ENCODE data around the gene USP4. TPM values are rescaled to one million over a fixed set of nuclear protein-coding genes. Genes with fewer than 3 reads are reported as not detected.
A peak's percentile ranks its signal among the peaks of the same experiment; 100 is the strongest.
"Not testable (repeated sequence)": the region's sequence is repeated elsewhere in the genome, so short reads cannot be mapped to it uniquely, and the experiment has no call there.

USP4 gene
- total and polyA plus RNA-seq, 9 donors = 17.9 to 59.0 (median 44.8) TPM

- DNase-seq = no peak
- Histone ChIP-seq H3K4me3 (ENCODE audit: low read length) (no peak overlapping the region), H3K27me3 (ENCODE audit: control insufficient read depth, insufficient read depth, low read length) (no peaks in the 10 kb centered on the region), H3K36me3 (ENCODE audit: control insufficient read depth, insufficient read depth, low read length) (peaks cover 19% of the 10 kb centered on the region), H3K4me1 (ENCODE audit: control insufficient read depth, insufficient read depth, low read length) (peaks cover 12% of the 10 kb centered on the region), H3K9me3 (replicated peaks; ENCODE audit: control insufficient read depth, low read depth, low read length) (no peaks in the 10 kb centered on the region), H3K27ac (ENCODE audit: low read length) (peak overlapping the region; percentile 53)
- 80% methylated on average over 1 of the region's 2 CpGs for WGBS (ENCODE audit: insufficient coverage)
Measured at GRCh38 chr3:49352281-49352680, 12.4 kb upstream of the USP4 start.

GRCh38 chr3:49351521-49352011 lies 11.7 kb upstream of the USP4 start:
- peaks cover 18% of the 10 kb centered on the region for H3K36me3 ChIP-seq (ENCODE audit: control insufficient read depth, insufficient read depth, low read length)
- peak overlapping the region; percentile 53 for H3K27ac ChIP-seq (ENCODE audit: low read length)
- no peaks in the 10 kb centered on the region for H3K27me3 ChIP-seq (ENCODE audit: control insufficient read depth, insufficient read depth, low read length)
- H3K9me3 ChIP-seq (replicated peaks; ENCODE audit: control insufficient read depth, low read depth, low read length) = no peaks in the 10 kb centered on the region
- H3K4me1 ChIP-seq (ENCODE audit: control insufficient read depth, insufficient read depth, low read length) = peaks cover 10% of the 10 kb centered on the region
- H3K4me3 ChIP-seq (ENCODE audit: low read length) = no peak overlapping the region
- peak; percentile 27 for DNase-seq
- no CpG with 5 or more reads among the region's 1 CpG for WGBS (ENCODE audit: insufficient coverage)

DNA sequence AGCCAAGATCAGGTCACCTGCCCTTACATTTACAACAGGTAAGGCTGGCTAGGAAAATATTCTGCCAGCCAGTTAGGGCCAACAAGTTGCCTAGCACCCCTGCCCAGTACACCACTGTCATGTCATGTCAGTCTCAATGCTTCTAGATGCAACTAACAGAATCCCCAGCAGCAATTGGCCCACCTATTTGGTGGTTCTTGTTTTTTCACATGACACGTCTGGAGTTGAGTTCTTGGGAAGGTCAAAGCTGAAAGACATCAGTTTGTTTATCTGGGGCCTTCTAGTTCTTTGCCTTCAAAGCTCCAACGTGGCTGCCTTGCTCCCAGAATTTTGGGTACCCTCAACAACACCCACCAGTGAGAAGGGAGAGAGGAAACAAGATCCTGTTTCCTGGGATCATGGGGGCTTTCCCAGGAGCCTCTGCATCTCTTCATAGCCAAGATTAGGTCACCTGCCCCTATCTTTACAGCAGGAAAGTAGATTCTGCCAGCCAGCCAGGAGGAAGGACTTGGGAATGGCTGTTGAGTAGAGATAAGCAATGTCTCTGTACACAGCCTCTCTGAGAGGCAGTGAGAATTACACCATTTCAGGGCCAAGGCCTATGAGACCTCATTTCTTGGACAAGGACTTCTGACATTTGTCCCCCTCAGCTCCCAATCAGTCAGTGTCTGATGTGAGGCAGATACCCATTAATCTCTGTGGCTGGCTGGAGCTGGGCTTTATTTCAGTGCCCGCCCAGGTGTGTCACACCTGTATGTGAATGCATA lies 9.7 kb upstream of the USP4 start:
- H3K4me3 ChIP-seq (ENCODE audit: low read length) = no peak overlapping the region
- WGBS (ENCODE audit: insufficient coverage) = 75% methylated on average over 1 of the region's 3 CpGs
- no peaks in the 10 kb centered on the region for H3K9me3 ChIP-seq (replicated peaks; ENCODE audit: control insufficient read depth, low read depth, low read length)
- H3K27ac ChIP-seq (ENCODE audit: low read length) = no peak overlapping the region
- no peak for DNase-seq
- no peaks in the 10 kb centered on the region for H3K27me3 ChIP-seq (ENCODE audit: control insufficient read depth, insufficient read depth, low read length)
- peaks cover 6% of the 10 kb centered on the region for H3K4me1 ChIP-seq (ENCODE audit: control insufficient read depth, insufficient read depth, low read length)
- H3K36me3 ChIP-seq (ENCODE audit: control insufficient read depth, insufficient read depth, low read length) = peaks cover 3% of the 10 kb centered on the region

- not testable (repeated sequence) for H3K27ac ChIP-seq (ENCODE audit: low read length); H3K27me3 ChIP-seq (ENCODE audit: control insufficient read depth, insufficient read depth, low read length); H3K4me1 ChIP-seq (ENCODE audit: control insufficient read depth, insufficient read depth, low read length); H3K4me3 ChIP-seq (ENCODE audit: low read length); H3K36me3 ChIP-seq (ENCODE audit: control insufficient read depth, insufficient read depth, low read length); DNase-seq; H3K9me3 ChIP-seq (replicated peaks; ENCODE audit: control insufficient read depth, low read depth, low read length)
- no CpG with 5 or more reads among the region's 12 CpGs for WGBS (ENCODE audit: insufficient coverage)
Measured at GRCh38 chr3:49348361-49348760, 8.5 kb upstream of the USP4 start.

GRCh38 chr3:49346797-49347251 lies 7.0 kb upstream of the USP4 start:
- 46% methylated on average over 2 of the region's 6 CpGs for WGBS (ENCODE audit: insufficient coverage)

GRCh38 chr3:49343163-49343562 lies 3.3 kb upstream of the USP4 start:
- H3K4me3 ChIP-seq (ENCODE audit: low read length) = no peak overlapping the region
- no peaks in the 10 kb centered on the region for H3K9me3 ChIP-seq (replicated peaks; ENCODE audit: control insufficient read depth, low read depth, low read length)
- no peak overlapping the region for H3K27ac ChIP-seq (ENCODE audit: low read length)
- 89% methylated on average over 2 of the region's 3 CpGs for WGBS (ENCODE audit: insufficient coverage)
- H3K36me3 ChIP-seq (ENCODE audit: control insufficient read depth, insufficient read depth, low read length) = no peaks in the 10 kb centered on the region
- peak; percentile 40 for DNase-seq
- H3K27me3 ChIP-seq (ENCODE audit: control insufficient read depth, insufficient read depth, low read length) = no peaks in the 10 kb centered on the region
- H3K4me1 ChIP-seq (ENCODE audit: control insufficient read depth, insufficient read depth, low read length) = peaks cover 30% of the 10 kb centered on the region

More at GRCh38 chr3:49346797-49347251, 7.0 kb upstream of the USP4 start:
- Histone ChIP-seq H3K27me3 (ENCODE audit: control insufficient read depth, insufficient read depth, low read length) (no peaks in the 10 kb centered on the region), H3K36me3 (ENCODE audit: control insufficient read depth, insufficient read depth, low read length) (no peaks in the 10 kb centered on the region), H3K4me3 (ENCODE audit: low read length) (no peak overlapping the region), H3K27ac (ENCODE audit: low read length) (no peak overlapping the region), H3K4me1 (ENCODE audit: control insufficient read depth, insufficient read depth, low read length) (peaks cover 9% of the 10 kb centered on the region), H3K9me3 (replicated peaks; ENCODE audit: control insufficient read depth, low read depth, low read length) (no peaks in the 10 kb centered on the region)
- DNase-seq = no peak

DNA sequence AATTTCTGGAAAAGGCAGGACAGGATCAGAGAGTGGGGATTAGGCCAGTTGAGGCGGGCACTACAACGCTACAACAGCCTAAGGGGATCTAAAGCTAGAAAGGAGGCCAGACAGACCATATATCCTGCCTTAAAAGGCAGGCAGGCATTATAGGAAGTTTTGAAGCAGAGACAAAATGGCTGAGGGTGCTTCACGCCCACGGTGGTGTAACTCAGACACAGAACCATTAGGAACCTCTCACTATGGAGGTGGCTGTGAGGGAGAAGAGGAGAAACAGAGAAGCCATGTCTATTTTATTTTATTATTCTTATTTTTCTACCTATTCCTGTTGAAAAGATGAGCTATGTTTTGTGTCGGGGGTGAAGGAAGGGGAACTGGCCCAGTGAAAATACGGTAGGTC lies 2.1 kb upstream of the USP4 start:
- Histone ChIP-seq H3K27ac (ENCODE audit: low read length) (peak overlapping the region; percentile 51), H3K27me3 (ENCODE audit: control insufficient read depth, insufficient read depth, low read length) (no peaks in the 10 kb centered on the region), H3K4me1 (ENCODE audit: control insufficient read depth, insufficient read depth, low read length) (peaks cover 30% of the 10 kb centered on the region), H3K9me3 (replicated peaks; ENCODE audit: control insufficient read depth, low read depth, low read length) (no peaks in the 10 kb centered on the region), H3K36me3 (ENCODE audit: control insufficient read depth, insufficient read depth, low read length) (peaks cover under 1% of the 10 kb centered on the region), H3K4me3 (ENCODE audit: low read length) (no peak overlapping the region)
- 88% methylated on average over 2 of the region's 6 CpGs for WGBS (ENCODE audit: insufficient coverage)
- no peak for DNase-seq

- Histone ChIP-seq H3K36me3 (ENCODE audit: control insufficient read depth, insufficient read depth, low read length) (peaks cover 18% of the 10 kb centered on the region), H3K4me3 (ENCODE audit: low read length) (peak overlapping the region; percentile 93), H3K27me3 (ENCODE audit: control insufficient read depth, insufficient read depth, low read length) (no peaks in the 10 kb centered on the region), H3K27ac (ENCODE audit: low read length) (peak overlapping the region; percentile 100), H3K4me1 (ENCODE audit: control insufficient read depth, insufficient read depth, low read length) (peaks cover 24% of the 10 kb centered on the region), H3K9me3 (replicated peaks; ENCODE audit: control insufficient read depth, low read depth, low read length) (no peaks in the 10 kb centered on the region)
- DNase-seq = no peak
- 0% methylated on average over 15 of the region's 17 CpGs for WGBS (ENCODE audit: insufficient coverage)
Measured at GRCh38 chr3:49339581-49339940, 292 bp downstream of the USP4 start.

- Histone ChIP-seq H3K9me3 (replicated peaks; ENCODE audit: control insufficient read depth, low read depth, low read length) (no peaks in the 10 kb centered on the region), H3K27ac (ENCODE audit: low read length) (no peak overlapping the region), H3K36me3 (ENCODE audit: control insufficient read depth, insufficient read depth, low read length) (peaks cover 52% of the 10 kb centered on the region), H3K4me1 (ENCODE audit: control insufficient read depth, insufficient read depth, low read length) (peaks cover 2% of the 10 kb centered on the region), H3K4me3 (ENCODE audit: low read length) (no peak overlapping the region), H3K27me3 (ENCODE audit: control insufficient read depth, insufficient read depth, low read length) (no peaks in the 10 kb centered on the region)
- 100% methylated on average over 1 of the region's 5 CpGs for WGBS (ENCODE audit: insufficient coverage)
- no peak for DNase-seq
Measured at GRCh38 chr3:49333916-49334633, 5.8 kb downstream of the USP4 start.

DNA sequence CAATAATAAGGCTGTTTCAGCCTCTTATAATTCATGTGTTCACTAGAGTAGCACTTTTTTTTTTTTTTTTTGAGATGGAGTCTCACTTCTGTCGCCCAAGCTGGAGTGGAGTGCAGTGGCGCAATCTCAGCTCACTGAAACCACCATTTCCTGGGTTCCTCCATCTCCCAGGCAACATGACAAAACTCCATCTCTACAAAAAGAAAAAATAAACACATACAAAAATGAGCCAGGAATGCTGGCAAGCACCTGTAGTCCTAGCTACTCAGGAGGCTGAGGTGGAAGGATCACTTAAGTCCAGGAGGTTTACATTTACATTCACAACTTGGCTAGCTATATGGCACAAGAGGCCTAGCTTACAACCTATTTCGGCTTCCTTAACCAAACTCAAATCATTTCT lies 6.8 kb downstream of the USP4 start:
- Histone ChIP-seq H3K27me3 (ENCODE audit: control insufficient read depth, insufficient read depth, low read length) (no peaks in the 10 kb centered on the region), H3K4me1 (ENCODE audit: control insufficient read depth, insufficient read depth, low read length) (no peaks in the 10 kb centered on the region), H3K4me3 (ENCODE audit: low read length) (no peak overlapping the region), H3K36me3 (ENCODE audit: control insufficient read depth, insufficient read depth, low read length) (peaks cover 53% of the 10 kb centered on the region), H3K27ac (ENCODE audit: low read length) (no peak overlapping the region), H3K9me3 (replicated peaks; ENCODE audit: control insufficient read depth, low read depth, low read length) (no peaks in the 10 kb centered on the region)
- no CpG with 5 or more reads among the region's 3 CpGs for WGBS (ENCODE audit: insufficient coverage)
- DNase-seq = peak; percentile 45
